ENCODE data around the gene PLA2R1.

DNA sequence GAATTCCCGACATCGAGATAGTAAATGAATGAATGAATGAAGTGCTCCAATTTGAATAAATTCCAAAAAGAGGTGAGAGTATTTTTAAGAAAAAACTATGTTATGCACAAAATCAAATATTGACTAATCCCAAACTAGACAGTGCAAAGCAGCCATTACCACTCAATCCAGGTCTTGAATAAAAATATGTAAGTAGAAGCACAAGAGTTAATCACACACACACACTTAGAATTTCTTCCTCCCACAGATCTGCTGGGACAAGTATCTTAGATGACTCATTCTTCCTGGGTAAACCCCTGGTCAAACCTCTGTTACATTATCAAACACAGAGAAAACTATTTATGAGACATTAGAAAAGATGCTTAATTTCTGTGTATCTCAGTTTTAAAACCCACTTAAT lies 102.0 kb downstream of the PLA2R1 start:
- TF ChIP-seq, protein P1, sequence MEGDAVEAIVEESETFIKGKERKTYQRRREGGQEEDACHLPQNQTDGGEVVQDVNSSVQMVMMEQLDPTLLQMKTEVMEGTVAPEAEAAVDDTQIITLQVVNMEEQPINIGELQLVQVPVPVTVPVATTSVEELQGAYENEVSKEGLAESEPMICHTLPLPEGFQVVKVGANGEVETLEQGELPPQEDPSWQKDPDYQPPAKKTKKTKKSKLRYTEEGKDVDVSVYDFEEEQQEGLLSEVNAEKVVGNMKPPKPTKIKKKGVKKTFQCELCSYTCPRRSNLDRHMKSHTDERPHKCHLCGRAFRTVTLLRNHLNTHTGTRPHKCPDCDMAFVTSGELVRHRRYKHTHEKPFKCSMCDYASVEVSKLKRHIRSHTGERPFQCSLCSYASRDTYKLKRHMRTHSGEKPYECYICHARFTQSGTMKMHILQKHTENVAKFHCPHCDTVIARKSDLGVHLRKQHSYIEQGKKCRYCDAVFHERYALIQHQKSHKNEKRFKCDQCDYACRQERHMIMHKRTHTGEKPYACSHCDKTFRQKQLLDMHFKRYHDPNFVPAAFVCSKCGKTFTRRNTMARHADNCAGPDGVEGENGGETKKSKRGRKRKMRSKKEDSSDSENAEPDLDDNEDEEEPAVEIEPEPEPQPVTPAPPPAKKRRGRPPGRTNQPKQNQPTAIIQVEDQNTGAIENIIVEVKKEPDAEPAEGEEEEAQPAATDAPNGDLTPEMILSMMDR (IDR thresholded peaks at IDR 0.05), result no peak
- TF ChIP-seq, protein P2, sequence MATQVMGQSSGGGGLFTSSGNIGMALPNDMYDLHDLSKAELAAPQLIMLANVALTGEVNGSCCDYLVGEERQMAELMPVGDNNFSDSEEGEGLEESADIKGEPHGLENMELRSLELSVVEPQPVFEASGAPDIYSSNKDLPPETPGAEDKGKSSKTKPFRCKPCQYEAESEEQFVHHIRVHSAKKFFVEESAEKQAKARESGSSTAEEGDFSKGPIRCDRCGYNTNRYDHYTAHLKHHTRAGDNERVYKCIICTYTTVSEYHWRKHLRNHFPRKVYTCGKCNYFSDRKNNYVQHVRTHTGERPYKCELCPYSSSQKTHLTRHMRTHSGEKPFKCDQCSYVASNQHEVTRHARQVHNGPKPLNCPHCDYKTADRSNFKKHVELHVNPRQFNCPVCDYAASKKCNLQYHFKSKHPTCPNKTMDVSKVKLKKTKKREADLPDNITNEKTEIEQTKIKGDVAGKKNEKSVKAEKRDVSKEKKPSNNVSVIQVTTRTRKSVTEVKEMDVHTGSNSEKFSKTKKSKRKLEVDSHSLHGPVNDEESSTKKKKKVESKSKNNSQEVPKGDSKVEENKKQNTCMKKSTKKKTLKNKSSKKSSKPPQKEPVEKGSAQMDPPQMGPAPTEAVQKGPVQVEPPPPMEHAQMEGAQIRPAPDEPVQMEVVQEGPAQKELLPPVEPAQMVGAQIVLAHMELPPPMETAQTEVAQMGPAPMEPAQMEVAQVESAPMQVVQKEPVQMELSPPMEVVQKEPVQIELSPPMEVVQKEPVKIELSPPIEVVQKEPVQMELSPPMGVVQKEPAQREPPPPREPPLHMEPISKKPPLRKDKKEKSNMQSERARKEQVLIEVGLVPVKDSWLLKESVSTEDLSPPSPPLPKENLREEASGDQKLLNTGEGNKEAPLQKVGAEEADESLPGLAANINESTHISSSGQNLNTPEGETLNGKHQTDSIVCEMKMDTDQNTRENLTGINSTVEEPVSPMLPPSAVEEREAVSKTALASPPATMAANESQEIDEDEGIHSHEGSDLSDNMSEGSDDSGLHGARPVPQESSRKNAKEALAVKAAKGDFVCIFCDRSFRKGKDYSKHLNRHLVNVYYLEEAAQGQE (IDR thresholded peaks at IDR 0.05; ENCODE audit: insufficient read depth in 1 of 2, low read depth in 2 of 2, low read length in 1 of 2), result no peak
- TF ChIP-seq SIN3A (IDR thresholded peaks at IDR 0.05; ENCODE audit: borderline replicate concordance, insufficient read depth, low read depth, low read length), result no peak
- no peak for TF ChIP-seq POLR2AphosphoS5 (IDR thresholded peaks at IDR 0.05; ENCODE audit: low read depth, low read length)
- TF ChIP-seq TCF7L2 (IDR thresholded peaks at IDR 0.05; ENCODE audit: low read depth, low read length), result no peak

Measured in Panc1 (cell line).